ENCODE measurements around the gene ZNF14.

GRCh38 chr19:19697589-19697988 is 35.3 kb downstream of the ZNF14 start:
- TF ChIP-seq, protein P1, sequence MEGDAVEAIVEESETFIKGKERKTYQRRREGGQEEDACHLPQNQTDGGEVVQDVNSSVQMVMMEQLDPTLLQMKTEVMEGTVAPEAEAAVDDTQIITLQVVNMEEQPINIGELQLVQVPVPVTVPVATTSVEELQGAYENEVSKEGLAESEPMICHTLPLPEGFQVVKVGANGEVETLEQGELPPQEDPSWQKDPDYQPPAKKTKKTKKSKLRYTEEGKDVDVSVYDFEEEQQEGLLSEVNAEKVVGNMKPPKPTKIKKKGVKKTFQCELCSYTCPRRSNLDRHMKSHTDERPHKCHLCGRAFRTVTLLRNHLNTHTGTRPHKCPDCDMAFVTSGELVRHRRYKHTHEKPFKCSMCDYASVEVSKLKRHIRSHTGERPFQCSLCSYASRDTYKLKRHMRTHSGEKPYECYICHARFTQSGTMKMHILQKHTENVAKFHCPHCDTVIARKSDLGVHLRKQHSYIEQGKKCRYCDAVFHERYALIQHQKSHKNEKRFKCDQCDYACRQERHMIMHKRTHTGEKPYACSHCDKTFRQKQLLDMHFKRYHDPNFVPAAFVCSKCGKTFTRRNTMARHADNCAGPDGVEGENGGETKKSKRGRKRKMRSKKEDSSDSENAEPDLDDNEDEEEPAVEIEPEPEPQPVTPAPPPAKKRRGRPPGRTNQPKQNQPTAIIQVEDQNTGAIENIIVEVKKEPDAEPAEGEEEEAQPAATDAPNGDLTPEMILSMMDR (IDR thresholded peaks at IDR 0.05; ENCODE audit: insufficient read depth, low read length), result no peak
- TF ChIP-seq, protein P2, sequence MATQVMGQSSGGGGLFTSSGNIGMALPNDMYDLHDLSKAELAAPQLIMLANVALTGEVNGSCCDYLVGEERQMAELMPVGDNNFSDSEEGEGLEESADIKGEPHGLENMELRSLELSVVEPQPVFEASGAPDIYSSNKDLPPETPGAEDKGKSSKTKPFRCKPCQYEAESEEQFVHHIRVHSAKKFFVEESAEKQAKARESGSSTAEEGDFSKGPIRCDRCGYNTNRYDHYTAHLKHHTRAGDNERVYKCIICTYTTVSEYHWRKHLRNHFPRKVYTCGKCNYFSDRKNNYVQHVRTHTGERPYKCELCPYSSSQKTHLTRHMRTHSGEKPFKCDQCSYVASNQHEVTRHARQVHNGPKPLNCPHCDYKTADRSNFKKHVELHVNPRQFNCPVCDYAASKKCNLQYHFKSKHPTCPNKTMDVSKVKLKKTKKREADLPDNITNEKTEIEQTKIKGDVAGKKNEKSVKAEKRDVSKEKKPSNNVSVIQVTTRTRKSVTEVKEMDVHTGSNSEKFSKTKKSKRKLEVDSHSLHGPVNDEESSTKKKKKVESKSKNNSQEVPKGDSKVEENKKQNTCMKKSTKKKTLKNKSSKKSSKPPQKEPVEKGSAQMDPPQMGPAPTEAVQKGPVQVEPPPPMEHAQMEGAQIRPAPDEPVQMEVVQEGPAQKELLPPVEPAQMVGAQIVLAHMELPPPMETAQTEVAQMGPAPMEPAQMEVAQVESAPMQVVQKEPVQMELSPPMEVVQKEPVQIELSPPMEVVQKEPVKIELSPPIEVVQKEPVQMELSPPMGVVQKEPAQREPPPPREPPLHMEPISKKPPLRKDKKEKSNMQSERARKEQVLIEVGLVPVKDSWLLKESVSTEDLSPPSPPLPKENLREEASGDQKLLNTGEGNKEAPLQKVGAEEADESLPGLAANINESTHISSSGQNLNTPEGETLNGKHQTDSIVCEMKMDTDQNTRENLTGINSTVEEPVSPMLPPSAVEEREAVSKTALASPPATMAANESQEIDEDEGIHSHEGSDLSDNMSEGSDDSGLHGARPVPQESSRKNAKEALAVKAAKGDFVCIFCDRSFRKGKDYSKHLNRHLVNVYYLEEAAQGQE (IDR thresholded peaks at IDR 0.05; ENCODE audit: insufficient replicate concordance, low read depth), result no peak
- TF ChIP-seq POLR2AphosphoS5 (IDR thresholded peaks at IDR 0.05; ENCODE audit: low read depth), result no peak
- no peak for TF ChIP-seq GABPA (IDR thresholded peaks at IDR 0.05; ENCODE audit: low read depth)

All from HL-60 (cell line).